Epithelial cell of proximal tubule (primary cell): Measurements from ENCODE around the gene FAM81B. TPM values are rescaled to one million over a fixed set of nuclear protein-coding genes. Genes with fewer than 3 reads are reported as not detected.

Experiments used
- DNase-seq: peaks from one replicate; pipeline ENCODE4 v3.0.0-alpha.2; 2011; ENCODE audit warnings: low read depth
- H3K4me3 ChIP-seq: 2 replicates; pipeline ENCODE4 v1.5.1; 2011; ENCODE audit warnings: low read depth, mild to moderate bottlenecking, low read length
- CTCF ChIP-seq: conservative IDR thresholded peaks from 2 replicates; pipeline ENCODE4 v1.5.1; 2012; ENCODE audit warnings: low read depth, mild to moderate bottlenecking, low read length
- total RNA-seq: library from RNA; depleted of rRNA; stranded (reverse); fragments of >200 nt; gene quantifications from 2 replicates; pipeline ENCODE4 v1.2.3, GENCODE V29; 2015

The FAM81B gene
- total RNA-seq, 1 donor from 2014 or later, result not detected

DNA sequence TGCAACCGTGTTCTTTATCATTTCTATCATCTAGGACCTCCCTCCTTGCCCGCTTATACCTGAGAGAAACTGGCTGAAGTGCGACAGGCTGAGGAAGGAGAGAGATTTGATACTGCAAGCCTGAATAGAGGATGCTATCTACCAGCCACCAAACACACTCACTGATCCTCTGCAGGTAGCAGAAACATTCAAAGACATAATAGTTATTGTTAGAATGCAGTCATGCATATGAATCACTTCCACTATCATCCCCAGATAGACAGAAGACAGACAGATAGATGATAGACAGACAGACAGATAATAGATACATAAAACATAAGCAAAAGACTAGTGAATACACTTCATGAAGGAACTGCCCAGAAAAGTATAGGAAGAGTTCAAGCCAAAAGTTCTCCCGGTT is 32.9 kb downstream of the FAM81B start:
- no peak for DNase-seq
- no peak overlapping the region for H3K4me3 ChIP-seq
- no peak for TF ChIP-seq CTCF

DNA sequence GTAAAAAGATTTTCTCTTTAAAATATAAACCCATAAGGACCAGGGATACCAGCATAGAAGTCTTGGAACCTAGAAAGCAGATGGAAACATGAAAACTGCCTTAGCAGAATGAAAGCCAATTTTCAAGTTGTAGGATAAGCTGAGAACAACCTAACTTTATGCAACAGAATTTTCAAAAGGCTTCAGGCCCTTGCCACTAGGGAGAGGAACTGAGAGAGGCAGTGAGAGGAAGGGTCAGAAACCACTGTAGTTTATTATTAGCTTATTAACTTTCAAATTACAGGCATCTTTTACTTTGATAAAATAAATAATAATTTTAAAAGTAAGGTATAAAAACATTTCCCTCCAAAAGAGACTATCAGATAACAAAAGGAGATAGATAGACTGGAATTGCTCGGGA is 33.4 kb downstream of the FAM81B start:
- no peak for DNase-seq
- no peak overlapping the region for H3K4me3 ChIP-seq
- no peak for TF ChIP-seq CTCF

GRCh38 chr5:95426227-95426626 is 35.1 kb downstream of the FAM81B start:
- no peak overlapping the region for H3K4me3 ChIP-seq
- TF ChIP-seq CTCF, result no peak
- no peak for DNase-seq

DNA sequence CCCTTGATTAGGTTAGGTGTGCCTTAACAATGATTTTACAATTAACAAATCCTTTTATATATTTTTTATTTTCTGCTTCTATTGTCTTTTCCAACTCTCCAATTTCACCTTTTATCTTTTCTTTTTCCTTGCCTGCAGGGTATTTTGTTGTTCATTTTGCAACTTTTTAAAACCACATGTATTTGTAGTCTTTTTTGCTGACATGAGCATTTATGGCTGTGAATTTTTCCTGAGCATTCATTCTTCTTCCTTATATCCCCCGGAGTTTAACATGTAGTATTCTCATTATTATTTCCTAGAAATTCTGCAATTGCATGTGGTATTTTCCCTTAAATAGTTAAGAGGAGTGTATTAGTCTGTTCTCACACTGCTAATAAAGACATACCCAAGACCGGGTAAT is 41.6 kb downstream of the FAM81B start:
- no peak overlapping the region for H3K4me3 ChIP-seq
- no peak for TF ChIP-seq CTCF

DNA sequence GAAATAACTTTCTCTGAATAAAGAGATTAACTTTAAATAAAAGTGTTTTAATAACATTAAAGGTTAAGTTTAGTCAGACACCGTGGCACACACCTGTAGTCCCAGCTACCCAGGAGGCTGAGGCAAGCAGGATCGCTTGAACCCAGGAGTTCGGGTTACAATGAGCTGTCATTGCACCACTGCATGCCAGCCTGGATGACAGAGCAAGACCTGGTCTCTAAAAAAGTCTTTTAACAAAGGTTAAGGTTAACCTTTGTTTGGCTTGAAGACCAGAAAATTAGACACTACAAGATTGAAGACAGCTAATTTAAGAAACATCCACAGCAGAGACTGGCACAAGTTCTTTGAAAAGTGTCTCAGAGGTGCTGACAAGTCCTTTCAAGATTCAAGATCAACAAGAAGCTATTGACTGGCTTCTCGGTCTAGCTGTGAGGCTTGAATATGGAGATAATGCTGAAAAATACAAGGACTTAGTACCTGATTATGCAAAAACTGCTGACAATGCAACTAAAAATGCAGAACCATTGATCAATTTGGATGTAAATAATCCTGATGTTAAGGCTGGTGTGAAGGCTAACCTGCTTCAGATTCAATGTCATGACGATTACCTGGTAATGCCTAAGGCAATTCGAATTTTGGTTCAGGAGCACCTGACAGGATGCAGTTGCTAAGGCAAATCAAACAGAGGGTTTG is 48.8 kb downstream of the FAM81B start:
- no peak for DNase-seq
- no peak overlapping the region for H3K4me3 ChIP-seq
- no peak for TF ChIP-seq CTCF

More for the DNA sequence above, 41.6 kb downstream of the FAM81B start:
- no peak for DNase-seq

GRCh38 chr5:95440825-95441224 is 49.7 kb downstream of the FAM81B start:
- no peak for DNase-seq
- no peak overlapping the region for H3K4me3 ChIP-seq
- TF ChIP-seq CTCF, result no peak

- no peak overlapping the region for H3K4me3 ChIP-seq
- TF ChIP-seq CTCF, result no peak
- DNase-seq, result no peak
Measured at GRCh38 chr5:95441636-95442035, 50.5 kb downstream of the FAM81B start.
